Caco-2 (cell line): ENCODE data around the gene SORL1-AS1.

ENCODE experiments used
- BruUV-seq: library from RNA; stranded (reverse); fragments of 400-500 nt; replicated peaks from 2 replicates; lab custom pipeline; 2021; lab: Mats Ljungman, UMichigan
- CTCF ChIA-PET: fragments of 300-600 bp; sonication (Branson Sonifier 250); formaldehyde crosslinking; loops from one replicate; lab custom pipeline; 2022; ENCODE audit warnings: antibody characterized with exemption; lab: Charles Lee
- POLR2A ChIA-PET: fragments of 300-600 bp; sonication (Branson Sonifier 250); formaldehyde crosslinking; loops from one replicate; lab custom pipeline; 2022; ENCODE audit warnings: antibody characterized with exemption; lab: Charles Lee
- DNase-seq, 2 experiments: peaks; one replicate each; pipeline versions ENCODE4 v3.0.0 to v3.0.0-alpha.2; 2020 to 2022
- H3K27me3 ChIP-seq: replicated peaks from 2 replicates; pipeline ENCODE4 v1.6.0; 2011; ENCODE audit warnings: low read length; ENCODE audit not compliant: control insufficient read depth, insufficient read depth
- H3K36me3 ChIP-seq: 2 replicates; pipeline ENCODE4 v1.5.1; 2011; ENCODE audit warnings: low read length; ENCODE audit not compliant: control insufficient read depth, insufficient read depth
- H3K4me1 ChIP-seq: fragments of 250-450 bp; sonication (Bioruptor Pico); 2 replicates; pipeline ENCODE4 v1.5.1; 2020; ENCODE audit warnings: mild to moderate bottlenecking
- H3K4me3 ChIP-seq: 2 replicates; pipeline ENCODE4 v1.5.1; 2011; ENCODE audit warnings: low read depth, mild to moderate bottlenecking, control low read depth, low read length
- H3K9me3 ChIP-seq: fragments of 250-450 bp; sonication (Bioruptor Pico); 2 replicates; pipeline ENCODE4 v1.5.1; 2020; ENCODE audit warnings: mild to moderate bottlenecking, moderate library complexity
- H3K27ac Mint-ChIP-seq: one replicate; pipeline ENCODE4 v1.8.0; 2022; ENCODE audit warnings: mixed read lengths; ENCODE audit not compliant: unreplicated experiment
- H3K27me3 Mint-ChIP-seq: one replicate; pipeline ENCODE4 v1.8.0; 2022; ENCODE audit warnings: mixed read lengths; ENCODE audit not compliant: insufficient read depth, unreplicated experiment
- H3K36me3 Mint-ChIP-seq: one replicate; pipeline ENCODE4 v1.8.0; 2022; ENCODE audit warnings: mild to moderate bottlenecking, mixed read lengths; ENCODE audit not compliant: insufficient read depth, unreplicated experiment
- H3K4me1 Mint-ChIP-seq: one replicate; pipeline ENCODE4 v1.8.0; 2022; ENCODE audit warnings: low read depth, mixed read lengths; ENCODE audit not compliant: unreplicated experiment
- H3K4me3 Mint-ChIP-seq: one replicate; pipeline ENCODE4 v1.8.0; 2022; ENCODE audit warnings: mild to moderate bottlenecking, moderate library complexity, mixed read lengths; ENCODE audit not compliant: unreplicated experiment
- H3K9me3 Mint-ChIP-seq: one replicate; pipeline ENCODE4 v1.8.0; 2022; ENCODE audit warnings: mixed read lengths; ENCODE audit not compliant: unreplicated experiment
- CTCF ChIP-seq, 2 experiments: fragments of 200-600 bp in 1 of 2; IDR thresholded peaks; 1 replicate in 1 of 2; 2 replicates in 1 of 2; pipeline versions ENCODE4 v1.5.1 to v1.8.0; 2011 to 2022; ENCODE audit warnings: antibody characterized with exemption in 1 of 2, control low read depth in 1 of 2, inconsistent platforms in 1 of 2, low read depth in 1 of 2, low read length in 1 of 2, mild to moderate bottlenecking in 1 of 2, moderate library complexity in 1 of 2; ENCODE audit not compliant: insufficient read depth in 1 of 2, severe bottlenecking in 1 of 2, unreplicated experiment in 1 of 2
- intact Hi-C: fragments of 100-400 bp; cut with micrococcal nuclease; formaldehyde crosslinking; loops from one replicate; pipeline ENCODE4 v1.10.0; 2022; ENCODE audit not compliant: unreplicated experiment

Gene SORL1-AS1

GRCh38 chr11:121455115-121455514 lies 2.3 kb upstream of the SORL1-AS1 start:
- TF ChIP-seq CTCF (IDR thresholded peaks at IDR 0.05; ENCODE audit: insufficient read depth in 1 of 2, low read depth in 1 of 2, low read length in 1 of 2, severe bottlenecking in 1 of 2, unreplicated experiment in 1 of 2), result no peak
- intact Hi-C loops, result no loop called here
- Histone ChIP-seq H3K4me3 (no peak overlapping the region), H3K27me3 (no peaks in the 10 kb centered on the region), H3K36me3 (no peaks in the 10 kb centered on the region), H3K9me3 (no peaks in the 10 kb centered on the region), H3K4me1 (peaks cover 30% of the 10 kb centered on the region)
- ChIA-PET POLR2A (no interaction called here), CTCF (interaction anchor here (0.6 kb wide), 1 partner anchor 1050 kb away, joined by 5 read pairs; no protein-coding TSS in a partner anchor)
- Mint-ChIP-seq H3K4me3 (no peak overlapping the region), H3K27me3 (no peaks in the 10 kb centered on the region), H3K27ac (no peak overlapping the region), H3K4me1 (peaks cover 33% of the 10 kb centered on the region), H3K9me3 (no peaks in the 10 kb centered on the region), H3K36me3 (no peaks in the 10 kb centered on the region)
- BruUV-seq, result no TSS peak
- no peak for DNase-seq

GRCh38 chr11:121453589-121454299 lies 977 bp upstream of the SORL1-AS1 start:
- peak overlapping the region; percentile 90 for H3K4me3 Mint-ChIP-seq
- ChIA-PET POLR2A (no interaction called here), CTCF (no interaction called here)
- BruUV-seq, result TSS peak; percentile 28
- TF ChIP-seq CTCF (IDR thresholded peaks at IDR 0.05; ENCODE audit: insufficient read depth in 1 of 2, low read depth in 1 of 2, low read length in 1 of 2, severe bottlenecking in 1 of 2, unreplicated experiment in 1 of 2), result no peak
- H3K4me3 ChIP-seq, result peak overlapping the region; percentile 47
- H3K36me3 Mint-ChIP-seq, result no peaks in the 10 kb centered on the region
- no peak overlapping the region for H3K27ac Mint-ChIP-seq
- no peaks in the 10 kb centered on the region for H3K27me3 ChIP-seq
- no peak for DNase-seq
- intact Hi-C loops, result loop anchor here (2.0 to 5.0 kb wide), 5 partner anchors 27 to 196 kb away; no protein-coding TSS in a partner anchor
- H3K27me3 Mint-ChIP-seq, result no peaks in the 10 kb centered on the region
- no peaks in the 10 kb centered on the region for H3K36me3 ChIP-seq
- H3K9me3 ChIP-seq, result no peaks in the 10 kb centered on the region
- H3K4me1 ChIP-seq, result peaks cover 30% of the 10 kb centered on the region
- H3K9me3 Mint-ChIP-seq, result no peaks in the 10 kb centered on the region
- H3K4me1 Mint-ChIP-seq, result peaks cover 28% of the 10 kb centered on the region

GRCh38 chr11:121451986-121452608 lies 670 bp downstream of the SORL1-AS1 start, which contains the start of gene SORL1:
TSS of gene SORL1 (plus strand) at chr11:121452314. CDS start at chr11:121452332, 18 bp downstream.
- Mint-ChIP-seq H3K27me3 (no peaks in the 10 kb centered on the region), H3K9me3 (no peaks in the 10 kb centered on the region), H3K27ac (peak within 1 kb of the TSS; percentile 58), H3K4me1 (peaks cover 28% of the 10 kb centered on the region), H3K4me3 (peak within 1 kb of the TSS; percentile 90), H3K36me3 (no peaks in the 10 kb centered on the region)
- H3K4me3 ChIP-seq, result peak within 1 kb of the TSS; percentile 47
- peak; percentile 88 to 94 for DNase-seq
- CTCF ChIA-PET, result interaction anchor here (0.7 to 2.0 kb wide), 6 partner anchors 13 to 205 kb away, joined by 3 to 10 read pairs (median 4); no protein-coding TSS in a partner anchor
- H3K4me1 ChIP-seq, result peaks cover 30% of the 10 kb centered on the region
- POLR2A ChIA-PET, result interaction anchor here (0.7 kb wide), 1 partner anchor 16 kb away, joined by 3 read pairs; no protein-coding TSS in a partner anchor
- peak; percentile 80 to 92 for TF ChIP-seq CTCF (IDR thresholded peaks at IDR 0.05; ENCODE audit: insufficient read depth in 1 of 2, low read depth in 1 of 2, low read length in 1 of 2, severe bottlenecking in 1 of 2, unreplicated experiment in 1 of 2)
- BruUV-seq, result no TSS peak
- no peaks in the 10 kb centered on the region for H3K36me3 ChIP-seq
- intact Hi-C loops, result loop anchor here (1.0 to 5.0 kb wide), 8 partner anchors 14 to 195 kb away; no protein-coding TSS in a partner anchor
- H3K27me3 ChIP-seq, result no peaks in the 10 kb centered on the region
- H3K9me3 ChIP-seq, result no peaks in the 10 kb centered on the region
